ENCODE measurements around the gene ISCU. TPM values are rescaled to one million over a fixed set of nuclear protein-coding genes. Genes with fewer than 3 reads are reported as not detected.
A peak's percentile ranks its signal among the peaks of the same experiment; 100 is the strongest.

Gene ISCU
- total RNA-seq, result 45.2 TPM

DNA sequence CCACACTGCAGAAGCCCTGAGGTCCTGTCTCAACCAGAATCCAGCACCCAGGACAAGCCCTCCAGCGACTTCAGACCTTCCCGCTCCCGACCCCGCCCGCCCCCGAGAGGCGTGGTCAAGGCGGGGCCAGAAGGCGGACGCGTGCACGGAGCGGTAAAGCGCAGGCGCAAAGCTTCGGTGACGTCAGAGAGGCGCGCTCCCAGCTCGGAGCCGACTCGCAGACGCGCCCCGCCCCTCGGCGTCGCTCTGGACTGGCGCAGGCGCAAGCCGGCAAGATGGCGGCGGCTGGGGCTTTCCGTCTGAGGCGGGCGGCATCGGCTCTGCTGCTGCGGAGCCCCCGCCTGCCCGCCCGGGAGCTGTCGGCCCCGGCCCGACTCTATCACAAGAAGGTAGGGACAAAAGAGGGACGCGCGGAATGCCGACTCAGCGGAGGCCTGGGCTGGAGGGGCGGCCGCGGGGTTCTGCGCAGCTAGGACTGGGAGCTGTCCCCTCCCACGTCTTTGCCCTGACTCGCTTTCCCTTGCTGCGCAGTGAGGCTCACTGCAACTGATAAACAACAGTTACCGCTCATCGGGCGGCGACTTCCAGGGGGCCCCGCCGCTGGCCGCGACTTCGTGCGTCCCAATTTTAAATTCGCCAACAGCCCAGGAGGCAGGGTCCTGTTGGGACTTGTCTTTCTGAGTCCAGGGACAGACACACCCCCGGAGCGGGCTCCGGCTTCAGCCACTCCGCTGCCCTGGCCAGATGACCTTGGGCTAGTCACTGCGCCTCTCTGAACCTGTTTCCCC, at the start of gene ISCU:
Gene ISCU (plus strand): TSS at position 249 of the 788 bp plus-strand sequence. CDS start 27 bp downstream, at position 276.
- DNase-seq (ENCODE audit: low spot score) (peak; percentile 99), ATAC-seq (peak; percentile 82)

GRCh38 chr12:108514468-108514972, 47.9 kb upstream of the ISCU start:
- ATAC-seq (no peak), DNase-seq (ENCODE audit: low spot score) (no peak)

- ATAC-seq (peak; percentile 95), DNase-seq (ENCODE audit: low spot score) (peak; percentile 100)
Observed at GRCh38 chr12:108514973-108515814, 47.2 kb upstream of the ISCU start, which contains the start of gene FICD. Gene FICD (plus strand): TSS chr12:108515277. CDS start chr12:108516973, 1,696 bp downstream.

DNA sequence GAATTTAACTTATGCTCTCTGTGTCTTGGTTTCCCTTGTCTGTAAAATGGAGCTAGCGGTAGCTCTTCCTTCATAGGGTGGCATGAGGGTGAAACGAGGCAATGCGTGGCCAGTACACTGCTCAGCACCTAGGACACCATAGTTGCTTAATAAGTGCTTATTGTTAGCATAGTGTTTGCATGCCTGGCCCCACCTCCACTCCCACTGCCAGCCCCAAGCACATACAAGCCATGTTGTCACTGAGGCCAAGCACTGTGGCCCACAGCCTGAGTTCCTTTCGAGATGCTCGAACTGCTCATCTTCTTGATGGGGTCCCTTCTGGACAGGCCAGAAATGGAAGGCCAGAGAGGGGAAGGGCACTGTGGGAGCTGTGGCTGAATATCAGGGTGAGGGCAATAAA, 46.5 kb upstream of the ISCU start:
- no peak for DNase-seq (ENCODE audit: low spot score)
- peak; percentile 41 for ATAC-seq

DNA sequence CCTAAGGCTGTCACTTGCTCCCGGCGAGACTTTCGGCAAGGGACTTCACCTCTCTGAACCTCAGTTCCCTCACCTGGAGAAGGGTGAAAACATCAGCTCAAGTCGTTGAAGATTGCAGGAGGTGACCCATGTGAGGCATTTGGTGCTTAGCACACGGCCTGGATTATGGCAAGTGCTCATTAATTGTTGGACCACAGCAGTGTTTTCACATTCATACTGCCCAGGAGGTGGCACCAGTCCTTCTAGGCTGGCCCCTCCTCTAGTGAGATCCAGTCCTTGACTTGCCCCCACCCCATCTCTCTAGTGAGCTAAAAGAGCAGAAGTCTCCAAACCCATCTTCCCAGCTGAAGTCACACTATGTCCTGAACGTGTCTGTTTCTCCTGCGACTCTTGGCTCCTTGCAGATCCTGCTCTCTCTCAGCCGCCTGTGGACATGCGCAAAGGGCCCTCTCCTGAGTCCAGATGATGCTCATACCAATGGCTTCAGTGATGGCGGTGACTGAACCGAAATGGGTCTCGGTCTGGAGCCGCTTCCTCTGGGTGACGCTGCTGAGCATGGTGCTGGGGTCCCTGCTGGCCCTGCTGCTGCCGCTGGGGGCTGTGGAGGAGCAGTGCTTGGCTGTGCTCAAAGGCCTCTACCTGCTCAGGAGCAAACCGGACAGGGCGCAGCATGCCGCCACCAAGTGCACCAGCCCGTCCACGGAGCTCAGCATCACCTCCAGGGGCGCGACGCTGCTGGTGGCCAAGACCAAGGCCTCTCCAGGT, 45.7 kb upstream of the ISCU start:
- ATAC-seq (no peak), DNase-seq (ENCODE audit: low spot score) (no peak)

DNA sequence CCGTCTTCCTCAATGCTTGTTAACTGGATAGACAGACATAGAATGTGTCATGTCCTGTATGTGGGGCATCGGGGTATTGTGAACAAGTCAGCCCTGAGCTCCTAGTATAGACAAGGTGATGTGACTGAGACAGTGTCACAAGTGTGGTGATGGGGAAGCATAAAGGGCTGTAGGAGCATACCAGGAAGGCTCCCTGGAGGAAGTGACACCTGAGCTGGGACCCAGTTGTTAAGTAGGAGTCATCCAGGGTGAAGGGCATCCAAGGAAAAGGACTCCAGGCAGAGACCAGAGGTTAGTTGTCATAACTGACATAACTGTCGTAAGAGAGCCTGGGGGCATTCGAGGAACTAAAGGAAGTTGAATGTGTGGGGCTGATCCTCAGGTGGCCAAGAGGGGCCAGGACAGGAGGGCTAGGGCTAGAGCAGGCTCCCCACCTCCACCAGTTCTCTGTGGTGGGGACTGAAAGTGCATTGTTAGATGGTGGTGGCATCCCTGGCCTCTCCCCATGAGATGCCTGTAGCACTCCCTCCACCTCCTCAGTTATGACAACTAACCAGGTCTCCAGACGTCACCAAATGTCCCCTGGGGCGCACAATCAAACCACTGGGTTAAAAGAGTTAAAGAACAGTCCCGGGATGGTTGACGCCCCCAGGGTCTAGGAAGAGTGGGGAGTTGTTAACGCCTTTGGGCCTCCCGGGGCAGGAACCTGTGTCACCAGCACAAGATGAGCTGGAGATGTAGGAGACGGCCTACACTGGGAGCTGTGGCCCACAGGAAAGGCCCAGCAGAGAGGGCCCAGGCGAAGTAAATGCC, 44.9 kb upstream of the ISCU start:
- ATAC-seq (no peak), DNase-seq (ENCODE audit: low spot score) (no peak)

GRCh38 chr12:108518101-108518715, 44.2 kb upstream of the ISCU start:
- ATAC-seq (no peak), DNase-seq (ENCODE audit: low spot score) (no peak)

DNA sequence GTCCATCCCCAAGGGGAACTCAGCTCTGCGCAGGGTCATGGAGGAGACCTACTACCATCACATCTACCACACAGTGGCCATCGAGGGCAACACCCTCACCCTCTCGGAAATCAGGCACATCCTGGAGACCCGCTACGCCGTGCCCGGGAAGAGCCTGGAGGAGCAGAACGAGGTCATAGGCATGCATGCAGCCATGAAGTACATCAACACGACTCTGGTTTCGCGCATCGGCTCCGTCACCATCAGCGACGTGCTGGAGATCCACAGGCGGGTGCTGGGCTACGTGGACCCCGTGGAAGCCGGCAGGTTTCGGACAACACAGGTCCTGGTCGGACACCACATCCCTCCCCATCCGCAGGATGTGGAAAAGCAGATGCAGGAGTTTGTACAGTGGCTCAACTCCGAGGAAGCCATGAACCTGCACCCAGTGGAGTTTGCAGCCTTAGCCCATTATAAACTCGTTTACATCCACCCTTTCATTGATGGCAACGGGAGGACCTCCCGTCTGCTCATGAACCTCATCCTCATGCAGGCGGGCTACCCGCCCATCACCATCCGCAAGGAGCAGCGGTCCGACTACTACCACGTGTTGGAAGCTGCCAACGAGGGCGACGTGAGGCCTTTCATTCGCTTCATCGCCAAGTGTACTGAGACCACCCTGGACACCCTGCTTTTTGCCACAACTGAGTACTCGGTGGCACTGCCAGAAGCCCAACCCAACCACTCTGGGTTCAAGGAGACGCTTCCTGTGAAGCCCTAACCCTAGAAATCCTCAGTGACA, 43.5 kb upstream of the ISCU start:
- DNase-seq (ENCODE audit: low spot score), result no peak
- no peak for ATAC-seq

DNA sequence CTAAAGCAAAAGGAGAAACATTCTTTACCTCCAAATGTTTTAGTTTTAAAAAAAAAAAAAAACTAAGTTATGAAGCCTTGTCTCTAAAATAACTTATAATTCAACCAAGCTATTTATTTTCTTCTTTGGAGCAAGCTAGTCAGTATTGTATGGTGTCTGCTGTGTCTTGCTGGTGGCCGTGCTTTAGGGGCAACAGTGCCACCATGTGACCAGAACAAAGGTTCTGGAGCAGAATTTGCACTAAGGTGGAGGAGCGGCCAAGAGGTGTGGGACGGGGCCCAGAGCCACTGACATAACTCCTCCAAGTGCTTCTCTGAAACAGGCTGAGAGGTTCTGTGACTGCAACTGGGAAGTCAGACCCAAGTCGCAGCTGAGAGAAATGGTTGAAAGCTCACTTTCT, 42.8 kb upstream of the ISCU start:
- ATAC-seq, result no peak
- no peak for DNase-seq (ENCODE audit: low spot score)

- ATAC-seq (no peak), DNase-seq (ENCODE audit: low spot score) (no peak)
Observed at GRCh38 chr12:108523365-108523764, 39.0 kb upstream of the ISCU start.

- DNase-seq (ENCODE audit: low spot score) (no peak), ATAC-seq (no peak)
Observed at GRCh38 chr12:108525681-108526080, 36.7 kb upstream of the ISCU start.

DNA sequence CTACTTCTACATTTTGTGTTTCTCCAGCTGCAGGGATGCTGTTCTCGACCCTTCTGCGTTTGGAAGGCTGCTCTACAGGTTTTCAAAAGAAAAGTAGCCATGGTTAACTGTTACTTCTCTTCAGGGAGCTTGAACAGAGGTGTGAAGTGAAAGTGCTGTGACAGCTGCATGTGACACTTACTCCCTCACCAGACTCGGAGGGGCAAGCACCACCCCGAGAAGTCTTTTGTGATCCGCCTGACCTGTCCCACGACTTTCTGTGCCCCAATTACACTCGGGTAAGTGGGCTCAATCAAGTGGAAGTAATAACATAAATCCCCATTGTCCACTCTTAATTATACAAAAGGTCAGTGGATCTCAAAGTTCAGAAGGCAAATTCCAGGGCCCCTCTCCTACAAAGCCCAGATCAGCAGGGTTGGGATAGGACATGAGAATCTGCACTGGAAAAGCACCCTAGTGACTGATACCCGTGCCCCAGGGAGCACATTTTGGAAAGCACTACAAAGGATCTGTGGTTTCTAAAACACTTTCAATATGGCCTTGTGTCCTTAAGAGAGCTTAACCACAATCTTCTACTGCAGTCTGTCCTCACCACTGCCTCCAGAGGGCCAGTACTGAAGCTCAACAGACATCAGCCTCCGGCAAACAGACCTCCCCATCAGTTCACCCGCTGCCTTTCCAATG, 35.8 kb upstream of the ISCU start:
- ATAC-seq, result no peak

GRCh38 chr12:108527166-108527496, 35.3 kb upstream of the ISCU start:
- ATAC-seq, result no peak
- DNase-seq (ENCODE audit: low spot score), result no peak

More for the DNA sequence above, 35.8 kb upstream of the ISCU start:
- no peak for DNase-seq (ENCODE audit: low spot score)

DNA sequence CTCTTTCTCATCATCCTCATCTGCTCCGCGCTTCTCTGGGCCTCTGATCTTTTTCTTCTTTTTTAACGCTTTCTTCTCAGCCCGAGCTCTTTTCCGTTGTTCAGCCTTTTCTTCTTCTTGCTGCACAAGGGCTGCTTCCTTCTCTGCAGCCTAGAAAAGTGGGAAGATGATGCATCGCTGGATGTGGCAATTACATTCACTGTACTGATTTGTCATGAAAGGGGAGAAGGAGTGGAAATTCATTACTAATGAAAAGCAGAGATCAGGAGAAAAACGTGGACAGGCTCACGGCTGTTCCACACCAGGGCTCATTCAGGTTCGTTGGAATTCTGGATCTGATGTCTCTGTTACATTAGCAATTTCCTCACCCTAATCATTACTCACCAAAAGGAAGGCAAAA, 32.2 kb upstream of the ISCU start:
- DNase-seq (ENCODE audit: low spot score) (no peak), ATAC-seq (no peak)

DNA sequence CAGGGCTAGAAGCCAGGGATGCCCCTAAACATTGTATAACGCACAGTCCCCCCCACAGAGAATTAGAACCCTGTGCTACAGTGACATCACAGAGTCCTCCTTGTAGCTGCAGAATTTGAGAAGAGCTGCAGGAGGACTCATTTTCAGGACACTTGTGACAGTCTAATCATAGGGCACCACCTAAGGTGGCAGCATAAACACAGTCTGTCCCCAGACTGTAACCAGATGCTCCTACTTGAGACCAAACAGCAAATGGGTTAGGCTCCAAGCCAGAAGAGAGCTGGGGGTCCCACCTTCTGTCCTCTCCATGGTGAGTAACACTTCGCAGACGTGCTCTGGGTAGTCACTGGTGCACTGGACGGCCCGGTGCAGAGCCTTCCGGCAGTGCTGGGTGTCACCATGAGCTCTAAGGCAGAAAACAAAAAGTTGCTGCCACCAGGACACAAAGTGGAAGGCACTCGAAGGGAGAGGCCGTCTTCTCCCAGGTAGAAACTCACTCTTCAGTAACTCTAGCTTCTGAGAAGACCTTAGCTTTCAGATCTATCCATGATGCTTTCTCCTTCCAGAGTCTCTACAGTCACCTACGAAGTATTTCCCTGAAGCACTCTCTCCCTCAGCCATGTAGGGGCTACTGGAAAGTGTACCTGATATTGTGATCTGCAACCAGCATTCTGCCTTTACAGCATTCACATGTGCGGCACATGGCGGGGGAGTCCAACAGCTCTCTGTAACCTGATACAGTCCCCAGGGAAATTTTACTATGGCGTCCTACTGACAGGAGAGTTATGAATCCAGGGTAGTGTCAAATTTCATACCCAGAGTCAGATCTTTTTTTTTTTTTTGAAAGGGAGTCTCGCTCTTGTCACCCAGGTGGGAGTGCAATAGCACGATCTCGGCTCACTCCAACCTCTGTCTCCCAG, 30.2 kb upstream of the ISCU start:
- DNase-seq (ENCODE audit: low spot score) (no peak), ATAC-seq (no peak)

DNA sequence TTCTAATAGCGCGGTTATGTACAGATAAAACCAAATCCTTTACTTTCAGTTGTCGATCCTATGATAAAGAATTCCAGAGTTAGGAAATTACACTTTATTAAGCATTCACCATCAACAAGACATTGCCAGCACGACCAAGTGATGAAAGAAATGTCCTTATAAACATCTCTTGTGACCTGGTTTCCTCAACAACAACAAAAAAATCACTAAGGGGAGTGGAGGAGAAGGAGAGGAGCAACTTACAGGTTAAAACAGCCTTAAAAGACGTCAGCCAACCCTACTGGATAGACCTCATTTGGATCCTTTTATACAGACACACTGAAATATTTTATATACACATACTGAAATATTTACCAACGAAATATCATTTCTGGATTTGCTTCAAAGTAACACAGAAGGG, 24.2 kb upstream of the ISCU start:
- DNase-seq (ENCODE audit: low spot score) (no peak), ATAC-seq (no peak)

DNA sequence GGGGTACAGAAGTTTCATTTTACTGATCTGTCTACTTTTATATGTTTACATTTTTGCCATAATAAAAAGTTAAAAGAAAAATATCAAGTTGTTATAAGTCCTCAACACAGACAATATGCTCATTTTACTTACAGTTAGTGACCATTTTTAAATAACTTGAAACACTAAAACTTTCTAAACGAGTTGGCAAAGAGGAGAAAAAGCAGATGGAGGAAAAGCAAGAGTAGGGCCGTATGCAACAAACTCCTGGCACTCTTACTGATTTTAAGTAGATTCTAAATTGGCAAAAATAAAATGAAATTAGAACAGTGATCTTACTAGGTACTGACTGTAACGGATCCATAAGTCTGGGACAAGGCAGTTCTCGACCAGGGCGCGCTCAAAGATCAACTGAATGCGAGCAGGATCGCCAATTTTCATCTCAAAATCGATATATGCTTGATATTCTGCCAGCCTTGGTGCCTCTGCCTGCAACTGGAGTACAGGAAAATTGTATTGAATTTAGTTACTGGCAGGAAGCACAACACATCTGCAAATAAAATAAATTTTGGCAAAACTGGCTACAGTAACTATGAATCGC, 23.7 kb upstream of the ISCU start:
- DNase-seq (ENCODE audit: low spot score) (no peak), ATAC-seq (peak; percentile 85)

Measured in left lobe of liver (tissue), 2 donors.